RWPE1 (cell line): Measurements from ENCODE around the gene EYS.

Source experiments
- CTCF ChIA-PET: fragments of 350-600 bp; sonication (Branson Sonifier 250); formaldehyde crosslinking; extraction: SDS; loops from one replicate; lab custom pipeline; 2021; lab: Yijun Ruan, JAX
- POLR2A ChIA-PET: fragments of 400-600 bp; formaldehyde crosslinking; extraction: SDS; loops from one replicate; lab custom pipeline; 2020; ENCODE audit warnings: antibody characterized with exemption; ENCODE audit not compliant: low non-redundant PET; lab: Yijun Ruan, JAX
- DNase-seq: peaks from one replicate; pipeline ENCODE4 v3.0.0; 2012; ENCODE audit warnings: low spot score
- H3K27ac ChIP-seq: fragments of 450-650 bp; 2 replicates; pipeline ENCODE4 v1.5.1; 2017
- TF ChIP-seq, protein P1 (sequence below): fragments of 450-650 bp; conservative IDR thresholded peaks from 2 replicates; pipeline ENCODE4 v1.5.1; 2017; ENCODE audit warnings: low read depth, mild to moderate bottlenecking

Gene EYS

DNA sequence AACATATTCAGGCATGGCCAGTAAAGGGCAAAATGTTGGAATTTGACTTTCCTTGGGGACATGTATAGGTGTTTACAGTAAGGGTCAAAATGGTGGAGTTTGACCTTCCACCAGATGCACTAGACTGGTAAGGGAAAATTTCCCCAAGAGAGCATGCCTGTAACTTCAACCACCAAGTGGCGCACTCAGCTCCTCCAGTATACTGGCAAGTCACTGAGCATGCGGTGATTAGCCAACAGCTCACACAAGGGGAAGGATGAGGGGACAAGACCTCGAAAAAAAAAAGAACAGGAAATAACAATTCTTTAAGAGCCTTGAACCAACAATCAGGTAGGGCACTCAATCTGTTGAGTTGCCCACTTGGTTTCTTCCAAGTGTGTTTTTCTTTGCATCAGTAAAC, 140.9 kb downstream of the EYS start:
- no peak for DNase-seq
- no peak overlapping the region for H3K27ac ChIP-seq
- ChIA-PET POLR2A (no interaction called here), CTCF (interaction anchor here (0.9 kb wide), 1 partner anchor 1377 kb away, joined by 5 read pairs; no protein-coding TSS in a partner anchor)
- TF ChIP-seq, protein P1, sequence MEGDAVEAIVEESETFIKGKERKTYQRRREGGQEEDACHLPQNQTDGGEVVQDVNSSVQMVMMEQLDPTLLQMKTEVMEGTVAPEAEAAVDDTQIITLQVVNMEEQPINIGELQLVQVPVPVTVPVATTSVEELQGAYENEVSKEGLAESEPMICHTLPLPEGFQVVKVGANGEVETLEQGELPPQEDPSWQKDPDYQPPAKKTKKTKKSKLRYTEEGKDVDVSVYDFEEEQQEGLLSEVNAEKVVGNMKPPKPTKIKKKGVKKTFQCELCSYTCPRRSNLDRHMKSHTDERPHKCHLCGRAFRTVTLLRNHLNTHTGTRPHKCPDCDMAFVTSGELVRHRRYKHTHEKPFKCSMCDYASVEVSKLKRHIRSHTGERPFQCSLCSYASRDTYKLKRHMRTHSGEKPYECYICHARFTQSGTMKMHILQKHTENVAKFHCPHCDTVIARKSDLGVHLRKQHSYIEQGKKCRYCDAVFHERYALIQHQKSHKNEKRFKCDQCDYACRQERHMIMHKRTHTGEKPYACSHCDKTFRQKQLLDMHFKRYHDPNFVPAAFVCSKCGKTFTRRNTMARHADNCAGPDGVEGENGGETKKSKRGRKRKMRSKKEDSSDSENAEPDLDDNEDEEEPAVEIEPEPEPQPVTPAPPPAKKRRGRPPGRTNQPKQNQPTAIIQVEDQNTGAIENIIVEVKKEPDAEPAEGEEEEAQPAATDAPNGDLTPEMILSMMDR: no peak

- ChIA-PET POLR2A (no interaction called here), CTCF (interaction anchor here (0.5 kb wide), 1 partner anchor 662 kb away, joined by 3 read pairs; no protein-coding TSS in a partner anchor)
- TF ChIP-seq, protein P1: no peak
- DNase-seq: no peak
- H3K27ac ChIP-seq: no peak overlapping the region
Observed at GRCh38 chr6:65558071-65558470, 149.0 kb downstream of the EYS start.

DNA sequence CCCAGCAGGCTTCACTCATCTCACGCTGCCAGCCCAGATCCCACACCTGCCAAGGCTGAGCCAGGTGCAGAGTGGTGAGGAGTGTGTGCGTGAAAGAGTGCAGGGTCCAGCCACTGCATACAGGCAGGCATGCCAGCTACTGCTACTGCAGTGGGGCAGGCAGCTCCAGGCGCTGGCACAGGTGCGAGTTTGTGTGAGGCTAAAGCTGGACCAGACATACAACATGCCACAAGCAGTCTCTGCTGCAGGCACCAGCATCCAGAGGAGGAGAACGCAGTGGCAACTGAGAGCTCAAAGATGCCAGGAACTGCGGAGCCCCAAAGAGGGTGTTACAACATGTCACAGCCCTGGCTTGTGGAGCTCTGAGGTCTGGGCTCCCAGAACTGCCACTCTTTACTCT, 149.8 kb downstream of the EYS start:
- DNase-seq: no peak
- H3K27ac ChIP-seq: no peak overlapping the region
- POLR2A ChIA-PET: no interaction called here
- CTCF ChIA-PET: interaction anchor here (0.5 to 0.6 kb wide), 2 partner anchors 663 to 984 kb away, joined by 3 read pairs; no protein-coding TSS in a partner anchor
- TF ChIP-seq, protein P1: no peak

GRCh38 chr6:65546894-65547293, 160.1 kb downstream of the EYS start:
- ChIA-PET CTCF (no interaction called here), POLR2A (no interaction called here)
- TF ChIP-seq, protein P1: no peak
- no peak for DNase-seq
- no peak overlapping the region for H3K27ac ChIP-seq

DNA sequence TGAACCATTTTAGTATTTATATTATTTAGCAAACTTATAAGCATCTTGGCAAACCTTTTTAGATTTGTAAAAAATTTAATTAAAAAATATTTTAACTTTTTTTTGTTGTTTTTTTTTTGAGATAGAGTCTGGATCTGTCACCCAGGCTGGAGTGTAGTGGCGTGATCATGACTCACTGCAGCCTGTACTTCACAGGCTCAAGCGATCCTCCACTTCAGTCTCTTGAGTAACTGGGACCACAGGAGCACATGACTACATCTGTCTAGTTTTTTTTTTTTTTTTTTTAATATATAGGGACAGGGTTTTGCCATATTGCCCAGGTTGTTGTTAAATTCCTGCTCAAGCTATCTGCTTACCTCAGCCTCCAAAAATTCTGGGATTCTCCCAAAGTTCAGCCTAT, 161.1 kb downstream of the EYS start:
- DNase-seq: no peak
- ChIA-PET POLR2A (no interaction called here), CTCF (no interaction called here)
- no peak overlapping the region for H3K27ac ChIP-seq
- TF ChIP-seq, protein P1: no peak

DNA sequence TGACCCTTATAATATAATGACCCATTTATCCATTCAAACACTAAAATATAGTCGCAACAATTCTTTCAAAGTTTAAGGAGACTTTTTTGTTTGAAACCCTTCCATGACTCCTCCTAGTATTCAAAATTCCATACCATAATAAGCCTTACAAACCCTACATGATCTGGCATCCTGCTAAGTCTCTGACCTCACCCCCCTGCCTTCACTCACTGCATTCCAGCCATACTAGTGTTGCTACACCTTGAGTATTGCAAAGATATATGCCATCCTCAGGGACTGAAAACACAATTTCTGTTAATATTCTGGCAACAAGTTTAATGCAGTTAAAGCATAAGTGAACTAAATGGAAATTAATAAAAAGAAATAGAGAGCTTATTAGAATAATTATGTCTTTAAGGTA, 168.4 kb downstream of the EYS start:
- CTCF ChIA-PET: interaction anchor here (0.6 kb wide), 1 partner anchor 11 kb away, joined by 5 read pairs; no protein-coding TSS in a partner anchor
- POLR2A ChIA-PET: no interaction called here
- DNase-seq: peak; percentile 4
- H3K27ac ChIP-seq: no peak overlapping the region
- TF ChIP-seq, protein P1: no peak

DNA sequence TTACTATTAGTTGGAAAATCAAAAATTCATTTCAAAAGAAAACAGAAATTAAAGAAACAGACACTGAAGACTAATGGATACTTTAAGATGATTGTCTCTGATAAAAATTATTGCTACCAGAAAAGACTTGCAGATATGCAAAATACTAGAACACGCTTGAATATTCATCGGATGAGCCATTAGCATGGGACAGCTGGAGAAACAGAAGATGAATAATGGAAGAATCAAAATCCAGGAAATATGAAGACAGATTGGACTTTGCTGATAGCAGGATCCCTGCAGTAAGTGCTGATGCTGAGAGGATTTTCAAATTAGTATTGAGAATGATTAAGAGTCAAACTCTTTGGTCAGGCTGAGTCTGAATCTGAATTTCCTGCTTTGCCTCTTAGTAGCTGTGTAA, 169.4 kb downstream of the EYS start:
- CTCF ChIA-PET: no interaction called here
- no peak for DNase-seq
- no peak overlapping the region for H3K27ac ChIP-seq
- POLR2A ChIA-PET: no interaction called here
- TF ChIP-seq, protein P1: no peak
